ENCODE measurements around the gene PDE11A. TPM values are rescaled to one million over a fixed set of nuclear protein-coding genes. Genes with fewer than 3 reads are reported as not detected.

PDE11A gene
- total and polyA plus RNA-seq, 2 of the 13 experiments (the other 11 are each of a cell fraction or from before 2014, with no cell fraction given), result 1.2 to 1.7 TPM

GRCh38 chr2:178115271-178115670 is 42.7 kb upstream of the PDE11A start:
- H3K27me3 ChIP-seq (ENCODE audit: control insufficient read depth in 1 of 2, insufficient read depth in 2 of 2, low read length in 2 of 2), result no peaks in the 10 kb centered on the region
- no peak for FAIRE-seq
- H3K79me2 ChIP-seq (ENCODE audit: insufficient read depth, low read length), result no peaks in the 10 kb centered on the region
- H3K36me3 ChIP-seq (replicated peaks in 1 of 2; ENCODE audit: control insufficient read depth in 1 of 2, insufficient read depth in 2 of 2, low read length in 2 of 2), result no peaks in the 10 kb centered on the region
- intact Hi-C loops (cut with micrococcal nuclease; ENCODE audit: unreplicated experiment) (no loop called here), in situ Hi-C loops (cut with HindIII; ENCODE audit: extremely low pct_ligation_motif_present, low pct_unique_long_range_greater_than_20kb) (loop anchor here (10.0 kb wide), 1 partner anchor 300 kb away; no protein-coding TSS in a partner anchor)
- no peak overlapping the region for H3K27ac ChIP-seq (ENCODE audit: extremely low read length, insufficient read depth, low read length)
- H3K9ac ChIP-seq (ENCODE audit: insufficient read depth, low read depth, low read length), result no peak overlapping the region
- POLR2A ChIA-PET, result no interaction called here
- no peak overlapping the region for H3K4me3 ChIP-seq (replicated peaks in 1 of 3; ENCODE audit: insufficient read depth in 1 of 3, low read depth in 2 of 3, low read length in 3 of 3)
- CTCF ChIA-PET (ENCODE audit: low intra/inter-chr PET ratio, low total read pairs), result no interaction called here
- TF ChIP-seq GATAD2A (CRISPR knock-in tag; IDR thresholded peaks at IDR 0.05), result no peak
- TF ChIP-seq NRL (CRISPR knock-in tag; IDR thresholded peaks at IDR 0.05; ENCODE audit: borderline replicate concordance), result no peak
- no peak for TF ChIP-seq SMAD9 (CRISPR knock-in tag; IDR thresholded peaks at IDR 0.05)
- no peak for TF ChIP-seq TCF7L2 (IDR thresholded peaks at IDR 0.05; ENCODE audit: low read depth, low read length)
- no peak for TF ChIP-seq ZUFSP (CRISPR knock-in tag; IDR thresholded peaks at IDR 0.05; ENCODE audit: borderline replicate concordance)
- no peak for TF ChIP-seq FOXA3 (CRISPR knock-in tag; IDR thresholded peaks at IDR 0.05)
- no peak for TF ChIP-seq ZNF276 (CRISPR knock-in tag; IDR thresholded peaks at IDR 0.05; ENCODE audit: low read depth)
- no peak for TF ChIP-seq HMG20B (CRISPR knock-in tag; conservative IDR thresholded peaks at IDR 0.05)
- TF ChIP-seq ZNF501 (CRISPR knock-in tag; IDR thresholded peaks at IDR 0.05), result no peak
- TF ChIP-seq TFAP4 (IDR thresholded peaks at IDR 0.05; ENCODE audit: borderline replicate concordance, low read depth), result no peak
- TF ChIP-seq ZNF44 (CRISPR knock-in tag; IDR thresholded peaks at IDR 0.05), result no peak
- no peak for TF ChIP-seq ZNF800 (CRISPR knock-in tag; IDR thresholded peaks at IDR 0.05)
- TF ChIP-seq JUNB (CRISPR knock-in tag; IDR thresholded peaks at IDR 0.05; ENCODE audit: borderline replicate concordance), result no peak
- TF ChIP-seq ZNF597 (CRISPR knock-in tag; IDR thresholded peaks at IDR 0.05), result no peak
- no peak for TF ChIP-seq FOXA1 (IDR thresholded peaks at IDR 0.05)
- TF ChIP-seq FOXA1 (CRISPR knock-in tag; IDR thresholded peaks at IDR 0.05), result no peak
- TF ChIP-seq ATF7 (IDR thresholded peaks at IDR 0.05), result no peak
- TF ChIP-seq ATF7 (CRISPR knock-in tag; IDR thresholded peaks at IDR 0.05), result no peak
- no peak for TF ChIP-seq ZNF24 (IDR thresholded peaks at IDR 0.05)
- no peak for TF ChIP-seq ZNF549 (CRISPR knock-in tag; IDR thresholded peaks at IDR 0.05)
- TF ChIP-seq TBX2 (CRISPR knock-in tag; IDR thresholded peaks at IDR 0.05; ENCODE audit: borderline replicate concordance), result no peak
- ATAC-seq, result no peak
- DNase-seq (ENCODE audit: low spot score), result no peak
- H3K4me2 ChIP-seq (ENCODE audit: low read depth, low read length), result no peak overlapping the region
- H3K9me3 ChIP-seq (ENCODE audit: low read length), result no peaks in the 10 kb centered on the region
- no peak overlapping the region for H2AFZ ChIP-seq (ENCODE audit: low read length)
- BruUV-seq (replicated peaks), result no TSS peak
- H3K4me1 ChIP-seq (ENCODE audit: insufficient read depth, low read length), result peaks cover 15% of the 10 kb centered on the region
- H4K20me1 ChIP-seq (ENCODE audit: insufficient read depth, low read length), result no peaks in the 10 kb centered on the region
